ENCODE data around the gene ATP6V1B1. TPM values are rescaled to one million over a fixed set of nuclear protein-coding genes. Genes with fewer than 3 reads are reported as not detected.

ATP6V1B1 gene
- total and polyA plus RNA-seq, 2 experiments from 2014 or later = not detected

- Histone ChIP-seq H3K27ac (ENCODE audit: low read depth) (no peak overlapping the region), H3K4me3 (peak overlapping the region; percentile 64), H3F3A (replicated peaks; ENCODE audit: low read depth) (no peaks in the 10 kb centered on the region), H3K9me2 (ENCODE audit: insufficient read depth) (no peaks in the 10 kb centered on the region), H4K20me1 (replicated peaks; ENCODE audit: insufficient read depth) (no peaks in the 10 kb centered on the region), H3K4me1 (ENCODE audit: insufficient read depth) (peaks cover 4% of the 10 kb centered on the region; the same call in 1 of the 2 replicates), H3K27me3 (ENCODE audit: insufficient read depth) (peaks cover 62% of the 10 kb centered on the region), H3K79me2 (replicated peaks; ENCODE audit: insufficient read depth) (no peaks in the 10 kb centered on the region), H2AFZ (peak overlapping the region; percentile 88), H3K4me2 (peak overlapping the region; percentile 81), H3K36me3 (ENCODE audit: insufficient read depth) (no peaks in the 10 kb centered on the region)
- TF ChIP-seq CTCF (conservative IDR thresholded peaks at IDR 0.05; ENCODE audit: low read depth in 2 of 2) = peak; percentile 68 to 95
- no peak for TF ChIP-seq JUNB (IDR thresholded peaks at IDR 0.05; ENCODE audit: unreplicated experiment)
- TF ChIP-seq ZNF462 (CRISPR knock-in tag; IDR thresholded peaks at IDR 0.05) = 0 out of 2 replicates have a peak, but pooled peaks have one; percentile 19
- peak; percentile 47 for TF ChIP-seq EZH2 (IDR thresholded peaks at IDR 0.05; ENCODE audit: low read depth, unreplicated experiment)
- no peak for TF ChIP-seq ETS1 (IDR thresholded peaks at IDR 0.05)
- no peak for TF ChIP-seq STAT1 (IDR thresholded peaks at IDR 0.05; ENCODE audit: unreplicated experiment)
- TF ChIP-seq ZNF114 (CRISPR knock-in tag; IDR thresholded peaks at IDR 0.05) = no peak
- TF ChIP-seq NANOG (IDR thresholded peaks at IDR 0.05; ENCODE audit: borderline replicate concordance) = no peak
- Mint-ChIP-seq H3K9me3 (no peaks in the 10 kb centered on the region), H3K27me3 (ENCODE audit: insufficient read depth, low read depth, poor library complexity) (peaks cover 53% of the 10 kb centered on the region), H3K4me3 (peak overlapping the region; percentile 62), H3K4me1 (peaks cover 4% of the 10 kb centered on the region), H3K36me3 (ENCODE audit: low read depth) (no peaks in the 10 kb centered on the region), H3K27ac (no peak overlapping the region)
- ATAC-seq (peak; percentile 87), DNase-seq (ENCODE audit: low spot score) (peak; percentile 94)
These were observed 29.1 kb downstream of the ATP6V1B1 start for GRCh38 chr2:70964596-70965386.
